ENCODE data around the gene ROBO4.

DNA sequence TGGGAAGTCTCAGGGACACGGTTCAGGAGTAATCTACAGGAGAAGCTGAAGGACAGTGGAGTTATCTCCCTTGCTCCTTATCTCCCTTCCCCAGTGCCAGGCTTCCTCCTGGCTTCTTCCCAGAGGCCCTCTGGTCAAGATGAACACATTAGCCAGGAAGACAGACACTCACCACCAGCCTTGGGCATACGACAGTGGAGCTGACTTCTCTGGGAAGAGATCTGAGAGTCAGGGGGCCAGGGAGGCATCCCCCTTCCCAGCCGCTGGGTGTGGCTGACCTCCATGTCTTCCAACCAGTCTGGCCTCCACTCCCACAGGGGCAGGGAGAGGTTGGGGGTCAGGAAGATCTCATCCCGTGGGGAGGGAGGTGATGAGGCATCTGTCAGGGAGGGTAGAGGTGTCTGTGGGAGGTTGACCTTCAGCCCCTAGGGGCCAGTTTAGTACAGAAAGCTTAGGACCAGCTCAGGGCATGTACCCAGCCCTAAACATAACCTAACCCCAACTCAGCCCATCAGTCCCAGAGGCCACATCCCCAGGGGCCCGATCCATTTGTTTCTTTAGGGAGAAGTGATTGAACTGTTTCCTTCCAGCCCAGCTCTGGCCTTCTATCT, 12.7 kb downstream of the ROBO4 start:
- TF ChIP-seq POLR2A (IDR thresholded peaks at IDR 0.05; ENCODE audit: low read length): no peak
- TF ChIP-seq, protein P1, sequence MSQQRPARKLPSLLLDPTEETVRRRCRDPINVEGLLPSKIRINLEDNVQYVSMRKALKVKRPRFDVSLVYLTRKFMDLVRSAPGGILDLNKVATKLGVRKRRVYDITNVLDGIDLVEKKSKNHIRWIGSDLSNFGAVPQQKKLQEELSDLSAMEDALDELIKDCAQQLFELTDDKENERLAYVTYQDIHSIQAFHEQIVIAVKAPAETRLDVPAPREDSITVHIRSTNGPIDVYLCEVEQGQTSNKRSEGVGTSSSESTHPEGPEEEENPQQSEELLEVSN (IDR thresholded peaks at IDR 0.05; ENCODE audit: borderline replicate concordance, low read depth): no peak
- TF ChIP-seq, protein P2, sequence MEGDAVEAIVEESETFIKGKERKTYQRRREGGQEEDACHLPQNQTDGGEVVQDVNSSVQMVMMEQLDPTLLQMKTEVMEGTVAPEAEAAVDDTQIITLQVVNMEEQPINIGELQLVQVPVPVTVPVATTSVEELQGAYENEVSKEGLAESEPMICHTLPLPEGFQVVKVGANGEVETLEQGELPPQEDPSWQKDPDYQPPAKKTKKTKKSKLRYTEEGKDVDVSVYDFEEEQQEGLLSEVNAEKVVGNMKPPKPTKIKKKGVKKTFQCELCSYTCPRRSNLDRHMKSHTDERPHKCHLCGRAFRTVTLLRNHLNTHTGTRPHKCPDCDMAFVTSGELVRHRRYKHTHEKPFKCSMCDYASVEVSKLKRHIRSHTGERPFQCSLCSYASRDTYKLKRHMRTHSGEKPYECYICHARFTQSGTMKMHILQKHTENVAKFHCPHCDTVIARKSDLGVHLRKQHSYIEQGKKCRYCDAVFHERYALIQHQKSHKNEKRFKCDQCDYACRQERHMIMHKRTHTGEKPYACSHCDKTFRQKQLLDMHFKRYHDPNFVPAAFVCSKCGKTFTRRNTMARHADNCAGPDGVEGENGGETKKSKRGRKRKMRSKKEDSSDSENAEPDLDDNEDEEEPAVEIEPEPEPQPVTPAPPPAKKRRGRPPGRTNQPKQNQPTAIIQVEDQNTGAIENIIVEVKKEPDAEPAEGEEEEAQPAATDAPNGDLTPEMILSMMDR (IDR thresholded peaks at IDR 0.05): no peak
- TF ChIP-seq SREBF2 (IDR thresholded peaks at IDR 0.05): no peak
- TF ChIP-seq MAZ (IDR thresholded peaks at IDR 0.05; ENCODE audit: borderline replicate concordance, low read depth, low read length): no peak
- TF ChIP-seq MYC (IDR thresholded peaks at IDR 0.05; ENCODE audit: borderline replicate concordance, low read length): no peak
- no peak for TF ChIP-seq HDAC2 (IDR thresholded peaks at IDR 0.05)
